SK-N-MC (cell line): ENCODE data around the gene DACT2.

ENCODE experiments used
- EZH2 ChIP-seq: fragments of 200-600 bp; sonication (generic); IDR thresholded peaks from one replicate; pipeline ENCODE4 v1.6.1; 2017; ENCODE audit warnings: antibody characterized with exemption
- POLR2AphosphoS5 ChIP-seq: IDR thresholded peaks from 2 replicates; pipeline ENCODE4 v1.6.1; 2012; ENCODE audit warnings: mild to moderate bottlenecking, low read depth, low read length, borderline replicate concordance

DNA sequence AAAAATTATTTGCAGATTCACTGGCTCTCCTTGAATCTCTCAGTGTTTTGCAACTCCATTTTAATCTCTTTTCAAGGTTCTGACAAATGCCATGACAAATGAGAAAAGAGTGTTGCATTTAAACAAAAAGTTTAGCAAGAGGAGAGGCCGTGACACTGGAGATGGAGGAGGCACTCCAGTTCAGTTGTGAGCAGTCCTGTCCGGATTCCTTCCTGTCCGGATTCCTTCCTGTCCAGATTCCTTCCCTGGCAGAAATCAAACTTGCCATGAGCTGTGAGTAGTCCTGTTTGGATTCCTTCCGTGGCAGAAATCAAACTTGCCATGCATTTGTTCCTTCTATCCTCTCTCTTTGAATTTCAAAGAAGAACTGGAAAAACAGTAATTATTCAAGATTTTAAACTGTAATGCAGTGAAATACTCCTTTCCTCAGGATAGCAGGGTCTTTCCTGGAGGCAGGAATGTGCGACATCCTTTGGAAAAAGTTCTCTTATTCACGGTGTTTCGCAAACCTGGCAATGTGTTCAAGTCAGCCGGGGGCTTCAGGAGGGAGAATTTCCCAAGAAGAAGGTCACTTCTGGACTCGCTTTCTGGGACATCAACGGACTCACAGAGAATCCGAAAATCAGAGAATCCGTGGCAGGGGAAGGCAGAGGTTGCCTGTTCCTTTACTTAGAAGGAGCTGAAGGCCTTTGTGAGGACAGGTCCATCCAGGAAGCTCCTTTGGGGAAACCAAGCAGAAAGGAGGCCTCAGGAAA is 48.7 kb upstream of the DACT2 start:
- TF ChIP-seq POLR2AphosphoS5: no peak
- TF ChIP-seq EZH2: no peak
